ENCODE results near the gene FBLL1. TPM values are rescaled to one million over a fixed set of nuclear protein-coding genes. Genes with fewer than 3 reads are reported as not detected.

FBLL1 gene
- total and polyA plus RNA-seq, 2 of the 8 experiments (the other 6 are each of a cell fraction or from before 2014, with no cell fraction given): 8.3 to 30.9 TPM

DNA sequence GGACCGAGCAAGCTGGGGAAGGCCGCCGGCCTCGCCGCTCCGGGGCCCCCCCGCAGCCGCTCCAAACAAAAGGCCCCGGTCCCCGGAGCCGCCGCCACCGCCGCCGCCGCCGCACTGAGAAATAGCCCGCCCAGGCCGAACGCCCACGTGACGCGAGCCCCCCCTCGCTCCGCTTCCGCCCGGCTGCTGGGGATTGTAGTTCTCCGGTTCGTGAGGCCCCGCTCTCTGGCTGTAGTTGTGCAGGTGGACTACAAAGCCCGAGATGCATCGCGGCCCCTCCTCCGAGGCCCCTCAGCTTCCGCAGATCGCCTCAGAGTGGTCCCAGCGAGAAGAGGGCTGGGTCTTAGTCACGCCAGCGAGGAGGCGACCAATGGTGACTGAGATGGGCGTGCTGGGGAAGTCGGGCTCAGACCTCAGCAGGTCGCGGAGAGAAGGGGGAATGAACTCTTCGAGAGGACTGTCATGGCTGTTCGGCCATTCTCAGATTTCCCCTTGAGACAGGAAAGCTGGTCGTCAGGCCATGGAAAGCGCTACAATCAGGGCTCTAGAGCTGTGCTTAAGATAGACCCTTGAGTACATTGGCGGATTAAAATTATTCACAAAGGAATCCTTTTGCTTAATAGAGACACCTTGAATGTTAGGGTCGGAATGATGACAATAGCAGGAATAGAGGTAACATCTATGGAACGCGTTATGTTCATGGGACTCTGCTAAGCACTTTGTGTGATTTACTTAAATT lies 50.6 kb downstream of the FBLL1 start (continued):
- TF ChIP-seq EP300 (IDR thresholded peaks at IDR 0.05; ENCODE audit: borderline replicate concordance in 1 of 2, low read depth in 2 of 2, low read length in 2 of 2) (peak in 1 of 2 experiments; percentile 9; a peak in 1 of 3 replicates), POLR2AphosphoS5 (IDR thresholded peaks at IDR 0.05; ENCODE audit: low read depth, low read length) (peak; percentile 95), TCF12 (IDR thresholded peaks at IDR 0.05; ENCODE audit: low read depth, low read length) (no peak), TAF1 (IDR thresholded peaks at IDR 0.05; ENCODE audit: low read depth, low read length) (peak; percentile 86), NRF1 (IDR thresholded peaks at IDR 0.05; ENCODE audit: low read depth, low read length) (no peak), ZNF274 (IDR thresholded peaks at IDR 0.05; ENCODE audit: borderline replicate concordance, extremely low read depth, low read length) (no peak), SP1 (IDR thresholded peaks at IDR 0.05; ENCODE audit: low read depth, low read length) (peak; percentile 90; the same call in 1 of the 2 replicates), JUN (IDR thresholded peaks at IDR 0.05; ENCODE audit: low read depth, low read length) (no peak), SIN3A (conservative IDR thresholded peaks at IDR 0.05 in 1 of 2, IDR thresholded peaks at IDR 0.05 in 1 of 2; ENCODE audit: low read depth in 1 of 2, low read length in 2 of 2) (peak in 1 of 2 experiments; percentile 81; a peak in 1 of 4 replicates), SIRT6 (IDR thresholded peaks at IDR 0.05; ENCODE audit: low read length) (no peak), EGR1 (IDR thresholded peaks at IDR 0.05; ENCODE audit: borderline replicate concordance, low read depth, low read length) (peak; percentile 38; the same call in 1 of the 2 replicates)
- TF ChIP-seq, protein P1, sequence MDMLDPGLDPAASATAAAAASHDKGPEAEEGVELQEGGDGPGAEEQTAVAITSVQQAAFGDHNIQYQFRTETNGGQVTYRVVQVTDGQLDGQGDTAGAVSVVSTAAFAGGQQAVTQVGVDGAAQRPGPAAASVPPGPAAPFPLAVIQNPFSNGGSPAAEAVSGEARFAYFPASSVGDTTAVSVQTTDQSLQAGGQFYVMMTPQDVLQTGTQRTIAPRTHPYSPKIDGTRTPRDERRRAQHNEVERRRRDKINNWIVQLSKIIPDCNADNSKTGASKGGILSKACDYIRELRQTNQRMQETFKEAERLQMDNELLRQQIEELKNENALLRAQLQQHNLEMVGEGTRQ (IDR thresholded peaks at IDR 0.05; ENCODE audit: low read length): peak; percentile 95
- TF ChIP-seq, protein P2, sequence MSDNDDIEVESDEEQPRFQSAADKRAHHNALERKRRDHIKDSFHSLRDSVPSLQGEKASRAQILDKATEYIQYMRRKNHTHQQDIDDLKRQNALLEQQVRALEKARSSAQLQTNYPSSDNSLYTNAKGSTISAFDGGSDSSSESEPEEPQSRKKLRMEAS (IDR thresholded peaks at IDR 0.05): peak; percentile 76
- TF ChIP-seq, protein P3, sequence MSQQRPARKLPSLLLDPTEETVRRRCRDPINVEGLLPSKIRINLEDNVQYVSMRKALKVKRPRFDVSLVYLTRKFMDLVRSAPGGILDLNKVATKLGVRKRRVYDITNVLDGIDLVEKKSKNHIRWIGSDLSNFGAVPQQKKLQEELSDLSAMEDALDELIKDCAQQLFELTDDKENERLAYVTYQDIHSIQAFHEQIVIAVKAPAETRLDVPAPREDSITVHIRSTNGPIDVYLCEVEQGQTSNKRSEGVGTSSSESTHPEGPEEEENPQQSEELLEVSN (IDR thresholded peaks at IDR 0.05): no peak
- TF ChIP-seq, protein P4, sequence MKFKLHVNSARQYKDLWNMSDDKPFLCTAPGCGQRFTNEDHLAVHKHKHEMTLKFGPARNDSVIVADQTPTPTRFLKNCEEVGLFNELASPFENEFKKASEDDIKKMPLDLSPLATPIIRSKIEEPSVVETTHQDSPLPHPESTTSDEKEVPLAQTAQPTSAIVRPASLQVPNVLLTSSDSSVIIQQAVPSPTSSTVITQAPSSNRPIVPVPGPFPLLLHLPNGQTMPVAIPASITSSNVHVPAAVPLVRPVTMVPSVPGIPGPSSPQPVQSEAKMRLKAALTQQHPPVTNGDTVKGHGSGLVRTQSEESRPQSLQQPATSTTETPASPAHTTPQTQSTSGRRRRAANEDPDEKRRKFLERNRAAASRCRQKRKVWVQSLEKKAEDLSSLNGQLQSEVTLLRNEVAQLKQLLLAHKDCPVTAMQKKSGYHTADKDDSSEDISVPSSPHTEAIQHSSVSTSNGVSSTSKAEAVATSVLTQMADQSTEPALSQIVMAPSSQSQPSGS (IDR thresholded peaks at IDR 0.05; ENCODE audit: low read length): no peak
